B cell (primary cell): ENCODE data around the gene PSTPIP1. TPM values are rescaled to one million over a fixed set of nuclear protein-coding genes. Genes with fewer than 3 reads are reported as not detected.

ENCODE experiments used
- ATAC-seq: fragments of 200-7000 bp; cut with Tn5 transposase; one replicate; pipeline ENCODE4 v1.10.0; 2021; ENCODE audit warnings: low read depth, mild to moderate bottlenecking, moderate number of reproducible peaks, moderate library complexity
- CTCF ChIA-PET: fragments of 350-600 bp; sonication (Branson Sonifier 250); formaldehyde crosslinking; loops from one replicate; lab custom pipeline; 2021; ENCODE audit warnings: antibody characterized with exemption, inconsistent platforms; lab: Charles Lee
- POLR2A ChIA-PET: fragments of 350-600 bp; sonication (Branson Sonifier 250); formaldehyde crosslinking; loops from one replicate; lab custom pipeline; 2021; ENCODE audit warnings: antibody characterized with exemption; lab: Charles Lee
- DNase-seq: peaks from one replicate; pipeline ENCODE4 v3.0.0; 2013
- H2AFZ ChIP-seq: 2 replicates; pipeline ENCODE4 v1.6.1; 2012; ENCODE audit warnings: mild to moderate bottlenecking, low read depth, low read length; ENCODE audit not compliant: insufficient read depth, poor library complexity, severe bottlenecking
- H3K27ac ChIP-seq, 2 donors: 1 replicate in 1 of 2; 2 replicates in 1 of 2; pipeline ENCODE4 v1.5.1; 2012 to 2013; ENCODE audit warnings: low read length in 2 of 2, mild to moderate bottlenecking in 2 of 2, moderate library complexity in 1 of 2
- H3K27me3 ChIP-seq, 4 experiments: fragments of 200-600 bp in 1 of 4; sonication (generic) in 1 of 4; replicated peaks in 1 of 4; 1 replicate in 2 of 4; 2 replicates in 2 of 4; pipeline versions ENCODE4 v1.6.1 to v1.7.0; 2013 to 2016; ENCODE audit warnings: low read length in 3 of 4, mild to moderate bottlenecking in 2 of 4, mixed read lengths in 1 of 4, moderate library complexity in 1 of 4; ENCODE audit not compliant: insufficient read depth in 4 of 4, control insufficient read depth in 3 of 4; ENCODE audit errors: control extremely low read depth in 1 of 4
- H3K36me3 ChIP-seq, 2 experiments: replicated peaks in 1 of 2; 1 replicate in 1 of 2; 2 replicates in 1 of 2; pipeline versions ENCODE4 v1.6.1 to v1.7.1; 2013; ENCODE audit warnings: low read length in 1 of 2; ENCODE audit not compliant: insufficient read depth in 2 of 2, control insufficient read depth in 1 of 2; ENCODE audit errors: control extremely low read depth in 1 of 2, extremely low read depth in 1 of 2
- H3K4me1 ChIP-seq, 2 donors: fragments of 200-600 bp in 1 of 2; sonication (generic) in 1 of 2; 1 replicate in 1 of 2; 2 replicates in 1 of 2; pipeline versions ENCODE4 v1.5.1 to v1.6.1; 2013 to 2017; ENCODE audit warnings: low read length in 2 of 2; ENCODE audit not compliant: control insufficient read depth in 2 of 2, insufficient read depth in 2 of 2
- H3K4me2 ChIP-seq: replicated peaks from 2 replicates; pipeline ENCODE3; 2012; ENCODE audit warnings: mild to moderate bottlenecking, low read depth, low read length; ENCODE audit not compliant: poor library complexity, severe bottlenecking
- H3K4me3 ChIP-seq, 5 experiments: fragments of 200-600 bp in 1 of 5; sonication (generic) in 1 of 5; 1 replicate in 3 of 5; 2 replicates in 2 of 5; pipeline versions ENCODE4 v1.5.1 to v1.7.0; 2011 to 2016; ENCODE audit warnings: low read length in 4 of 5, mild to moderate bottlenecking in 4 of 5, low read depth in 2 of 5, control low read depth in 1 of 5, moderate library complexity in 1 of 5; ENCODE audit not compliant: insufficient read depth in 1 of 5; ENCODE audit errors: control extremely low read depth in 1 of 5, extremely low read depth in 1 of 5
- H3K79me2 ChIP-seq: fragments of 200-600 bp; sonication (generic); one replicate; pipeline ENCODE4 v1.6.0; 2016; ENCODE audit warnings: low read length; ENCODE audit not compliant: control insufficient read depth, insufficient read depth
- H3K9ac ChIP-seq: fragments of 200-600 bp; sonication (generic); 2 replicates; pipeline ENCODE4 v1.6.1; 2017; ENCODE audit warnings: mild to moderate bottlenecking, low read length, moderate library complexity
- H3K9me3 ChIP-seq, 3 donors: one replicate each; pipeline versions ENCODE4 v1.6.1 to v1.7.1; 2013; ENCODE audit warnings: low read length in 2 of 3; ENCODE audit not compliant: control insufficient read depth in 2 of 3, insufficient read depth in 1 of 3; ENCODE audit errors: control extremely low read depth in 1 of 3
- H4K20me1 ChIP-seq: 2 replicates; pipeline ENCODE4 v1.6.0; 2012; ENCODE audit warnings: mild to moderate bottlenecking, low read length; ENCODE audit not compliant: insufficient read depth, control insufficient read depth, poor library complexity, severe bottlenecking
- H3K27ac Mint-ChIP-seq: one replicate; pipeline ENCODE4 v1.8.0; 2021; ENCODE audit warnings: mixed read lengths
- H3K27me3 Mint-ChIP-seq: one replicate; pipeline ENCODE4 v1.8.0; 2021; ENCODE audit warnings: mixed read lengths
- H3K4me1 Mint-ChIP-seq: one replicate; pipeline ENCODE4 v1.8.0; 2021; ENCODE audit warnings: mixed read lengths
- H3K4me3 Mint-ChIP-seq: one replicate; pipeline ENCODE4 v1.8.0; 2021; ENCODE audit warnings: mixed read lengths
- H3K9me3 Mint-ChIP-seq: one replicate; pipeline ENCODE4 v1.8.0; 2022; ENCODE audit warnings: mixed read lengths; ENCODE audit not compliant: insufficient read depth
- EZH2 ChIP-seq: IDR thresholded peaks from 2 replicates; pipeline ENCODE4 v1.6.1; 2012; ENCODE audit warnings: borderline replicate concordance, low read depth, mild to moderate bottlenecking, moderate library complexity, low read length; ENCODE audit not compliant: insufficient read depth, poor library complexity, severe bottlenecking
- WGBS: methylation state at CpG from one replicate; pipeline ENCODE4 v1.1.5; 2013; ENCODE audit warnings: missing lambda C conversion rate; ENCODE audit not compliant: insufficient coverage; 5-methylcytosine and 5-hydroxymethylcytosine counted together
- intact Hi-C: fragments of 100-400 bp; cut with micrococcal nuclease; formaldehyde crosslinking; loops from one replicate; pipeline ENCODE4 v1.10.0; 2022
- polyA plus RNA-seq: library from polyadenylated mRNA; depleted of rRNA; stranded (reverse); fragments of >200 nt; gene quantifications from 2 replicates; pipeline ENCODE4 v1.2.3, GENCODE V29; 2012
- total RNA-seq, 2 donors: library from RNA; stranded (reverse); fragments of 120-200 nt in 1 of 2; gene quantifications; 1 replicate in 1 of 2; 2 replicates in 1 of 2; pipeline versions ENCODE4 v1.2.3 to v1.2.4, GENCODE V29; 2013 to 2022
- TF ChIP-seq, protein P1 (sequence below): fragments of 200-600 bp; IDR thresholded peaks from one replicate; pipeline ENCODE4 v1.8.0; 2022; ENCODE audit warnings: antibody characterized with exemption, mild to moderate bottlenecking

Gene PSTPIP1
- total and polyA plus RNA-seq, 2 donors (not counting 1 experiment from before 2014, with no cell fraction given): 69.0 to 79.3 TPM

DNA sequence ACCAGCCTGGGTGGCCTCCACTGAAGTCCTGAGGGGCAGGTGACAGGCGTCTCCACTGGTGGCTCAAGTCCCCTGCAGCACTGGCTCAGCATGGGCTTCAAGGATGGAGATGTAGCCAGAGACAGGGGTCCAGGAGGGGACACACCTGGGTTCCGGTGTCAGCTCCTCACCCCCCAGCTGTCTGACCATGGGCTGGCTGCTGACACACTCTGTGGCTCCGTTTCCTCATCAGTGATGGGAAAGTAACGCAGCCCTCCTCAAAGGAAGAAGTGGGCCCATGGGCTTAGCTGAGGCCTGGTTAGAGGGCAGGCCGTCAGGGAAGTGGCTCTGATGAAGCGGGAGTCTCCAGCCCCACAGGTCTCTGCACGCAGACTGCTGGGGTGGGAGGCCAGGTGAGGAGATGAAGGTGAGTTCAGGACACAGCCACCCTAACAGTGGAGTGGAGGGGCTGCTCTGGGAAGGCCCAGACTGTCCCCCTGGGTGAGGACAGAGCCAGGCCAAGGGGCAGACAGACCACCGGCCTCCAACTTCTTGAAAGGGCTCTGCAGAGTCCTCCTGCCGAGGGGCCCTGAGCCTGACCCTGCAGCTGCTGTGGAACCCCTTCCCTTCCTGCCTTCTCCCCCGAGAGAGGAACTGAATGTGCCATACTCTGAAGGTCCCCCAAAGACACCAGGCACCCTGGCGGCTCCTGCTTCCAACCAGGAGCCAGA is 24.0 kb downstream of the PSTPIP1 start:
- no peak overlapping the region for H2AFZ ChIP-seq
- Mint-ChIP-seq H3K27me3 (no peaks in the 10 kb centered on the region), H3K9me3 (no peaks in the 10 kb centered on the region), H3K27ac (no peak overlapping the region), H3K4me1 (peaks cover 36% of the 10 kb centered on the region), H3K4me3 (no peak overlapping the region)
- no peak for DNase-seq
- no peak overlapping the region for H3K4me3 ChIP-seq
- CTCF ChIA-PET: interaction anchor here (0.8 to 1.0 kb wide), 2 partner anchors 12 to 46 kb away, joined by 3 read pairs; no protein-coding TSS in a partner anchor
- no peak overlapping the region for H3K9ac ChIP-seq
- POLR2A ChIA-PET: no interaction called here
- no peak overlapping the region for H3K27ac ChIP-seq
- H3K79me2 ChIP-seq: peaks cover 37% of the 10 kb centered on the region
- peaks cover 0 to 36% of the 10 kb centered on the region in 2 experiments for H3K36me3 ChIP-seq
- H4K20me1 ChIP-seq: peaks cover 60% of the 10 kb centered on the region
- 83% methylated on average over 9 of the region's 11 CpGs for WGBS
- peaks cover 23 to 64% of the 10 kb centered on the region in 2 donors for H3K4me1 ChIP-seq
- H3K4me2 ChIP-seq: no peak overlapping the region
- H3K27me3 ChIP-seq: no peaks in the 10 kb centered on the region
- TF ChIP-seq EZH2: no peak
- TF ChIP-seq, protein P1, sequence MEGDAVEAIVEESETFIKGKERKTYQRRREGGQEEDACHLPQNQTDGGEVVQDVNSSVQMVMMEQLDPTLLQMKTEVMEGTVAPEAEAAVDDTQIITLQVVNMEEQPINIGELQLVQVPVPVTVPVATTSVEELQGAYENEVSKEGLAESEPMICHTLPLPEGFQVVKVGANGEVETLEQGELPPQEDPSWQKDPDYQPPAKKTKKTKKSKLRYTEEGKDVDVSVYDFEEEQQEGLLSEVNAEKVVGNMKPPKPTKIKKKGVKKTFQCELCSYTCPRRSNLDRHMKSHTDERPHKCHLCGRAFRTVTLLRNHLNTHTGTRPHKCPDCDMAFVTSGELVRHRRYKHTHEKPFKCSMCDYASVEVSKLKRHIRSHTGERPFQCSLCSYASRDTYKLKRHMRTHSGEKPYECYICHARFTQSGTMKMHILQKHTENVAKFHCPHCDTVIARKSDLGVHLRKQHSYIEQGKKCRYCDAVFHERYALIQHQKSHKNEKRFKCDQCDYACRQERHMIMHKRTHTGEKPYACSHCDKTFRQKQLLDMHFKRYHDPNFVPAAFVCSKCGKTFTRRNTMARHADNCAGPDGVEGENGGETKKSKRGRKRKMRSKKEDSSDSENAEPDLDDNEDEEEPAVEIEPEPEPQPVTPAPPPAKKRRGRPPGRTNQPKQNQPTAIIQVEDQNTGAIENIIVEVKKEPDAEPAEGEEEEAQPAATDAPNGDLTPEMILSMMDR: no peak
- no peaks in the 10 kb centered on the region for H3K9me3 ChIP-seq
- ATAC-seq: no peak
- intact Hi-C loops: no loop called here
